ENCODE results near the gene OR5AS1.
"Not testable (repeated sequence)": the region's sequence is repeated elsewhere in the genome, so short reads cannot be mapped to it uniquely, and the experiment has no call there.

The OR5AS1 gene

DNA sequence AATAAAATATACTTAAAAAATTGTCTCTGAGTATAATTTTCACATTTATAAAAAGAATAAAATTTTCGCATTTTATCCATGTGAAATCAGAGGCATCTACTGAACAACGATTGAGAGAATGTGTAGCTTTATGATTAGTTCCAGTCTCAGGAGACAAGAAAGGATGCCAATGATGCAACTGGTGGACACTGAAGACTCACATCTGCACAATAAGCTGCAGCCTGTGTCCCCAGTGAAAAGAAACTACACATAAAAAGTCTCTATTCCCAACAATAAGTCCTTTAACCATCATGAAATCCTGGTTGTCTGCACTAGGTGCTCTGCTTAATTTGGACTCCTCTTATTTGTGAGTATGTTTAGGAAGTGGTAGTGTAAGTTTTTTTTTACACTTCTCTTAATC lies 22.0 kb downstream of the OR5AS1 start:
- Histone ChIP-seq H3K4me1 (ENCODE audit: insufficient read depth, low read length, poor library complexity, severe bottlenecking) (no peaks in the 10 kb centered on the region), H4K20me1 (ENCODE audit: insufficient read depth, low read length, poor library complexity, severe bottlenecking) (no peaks in the 10 kb centered on the region), H3F3A (ENCODE audit: low read depth) (no peaks in the 10 kb centered on the region), H3K9me2 (replicated peaks; ENCODE audit: low read depth, low read length) (no peaks in the 10 kb centered on the region), H3K36me3 (ENCODE audit: insufficient read depth, low read length) (no peaks in the 10 kb centered on the region), H3K9me3 (ENCODE audit: insufficient read depth, low read depth, low read length) (no peaks in the 10 kb centered on the region), H3K4me3 (ENCODE audit: low read length, poor library complexity, severe bottlenecking) (no peak overlapping the region), H3K9ac (ENCODE audit: low read depth, low read length, poor library complexity, severe bottlenecking) (no peak overlapping the region), H3K27me3 (ENCODE audit: insufficient read depth, low read length, poor library complexity, severe bottlenecking) (no peaks in the 10 kb centered on the region), H3K79me2 (ENCODE audit: insufficient read depth, low read length) (no peaks in the 10 kb centered on the region), H2AFZ (ENCODE audit: low read length) (no peak overlapping the region), H3K4me2 (ENCODE audit: low read depth, low read length, poor library complexity, severe bottlenecking) (no peak overlapping the region)
- TF ChIP-seq EZH2phosphoT487 (IDR thresholded peaks at IDR 0.05; ENCODE audit: borderline replicate concordance), result no peak
- TF ChIP-seq, protein P1, sequence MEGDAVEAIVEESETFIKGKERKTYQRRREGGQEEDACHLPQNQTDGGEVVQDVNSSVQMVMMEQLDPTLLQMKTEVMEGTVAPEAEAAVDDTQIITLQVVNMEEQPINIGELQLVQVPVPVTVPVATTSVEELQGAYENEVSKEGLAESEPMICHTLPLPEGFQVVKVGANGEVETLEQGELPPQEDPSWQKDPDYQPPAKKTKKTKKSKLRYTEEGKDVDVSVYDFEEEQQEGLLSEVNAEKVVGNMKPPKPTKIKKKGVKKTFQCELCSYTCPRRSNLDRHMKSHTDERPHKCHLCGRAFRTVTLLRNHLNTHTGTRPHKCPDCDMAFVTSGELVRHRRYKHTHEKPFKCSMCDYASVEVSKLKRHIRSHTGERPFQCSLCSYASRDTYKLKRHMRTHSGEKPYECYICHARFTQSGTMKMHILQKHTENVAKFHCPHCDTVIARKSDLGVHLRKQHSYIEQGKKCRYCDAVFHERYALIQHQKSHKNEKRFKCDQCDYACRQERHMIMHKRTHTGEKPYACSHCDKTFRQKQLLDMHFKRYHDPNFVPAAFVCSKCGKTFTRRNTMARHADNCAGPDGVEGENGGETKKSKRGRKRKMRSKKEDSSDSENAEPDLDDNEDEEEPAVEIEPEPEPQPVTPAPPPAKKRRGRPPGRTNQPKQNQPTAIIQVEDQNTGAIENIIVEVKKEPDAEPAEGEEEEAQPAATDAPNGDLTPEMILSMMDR (conservative IDR thresholded peaks at IDR 0.05; ENCODE audit: low read length), result no peak

DNA sequence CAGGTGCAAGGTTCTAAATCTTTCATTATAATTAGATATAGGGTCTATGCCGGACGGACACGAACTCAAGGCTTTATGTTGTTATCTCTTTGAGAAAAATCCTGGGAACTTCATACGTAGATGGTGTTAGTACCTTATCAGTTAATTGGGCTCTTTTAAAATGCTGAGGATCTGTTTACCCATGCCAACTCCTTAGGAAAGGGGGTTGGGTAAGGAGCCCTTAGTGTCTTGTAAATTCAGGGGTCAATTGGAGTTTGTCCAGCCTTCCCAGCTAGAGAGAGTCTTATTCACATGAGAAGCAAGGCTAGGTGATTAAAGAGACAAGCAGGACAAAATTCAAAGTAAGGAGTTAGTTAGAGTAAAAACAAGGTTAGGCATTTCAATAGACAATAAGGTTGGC lies 28.9 kb downstream of the OR5AS1 start:
- not testable (repeated sequence) for H3K27me3 ChIP-seq (ENCODE audit: insufficient read depth, low read length, poor library complexity, severe bottlenecking)

DNA sequence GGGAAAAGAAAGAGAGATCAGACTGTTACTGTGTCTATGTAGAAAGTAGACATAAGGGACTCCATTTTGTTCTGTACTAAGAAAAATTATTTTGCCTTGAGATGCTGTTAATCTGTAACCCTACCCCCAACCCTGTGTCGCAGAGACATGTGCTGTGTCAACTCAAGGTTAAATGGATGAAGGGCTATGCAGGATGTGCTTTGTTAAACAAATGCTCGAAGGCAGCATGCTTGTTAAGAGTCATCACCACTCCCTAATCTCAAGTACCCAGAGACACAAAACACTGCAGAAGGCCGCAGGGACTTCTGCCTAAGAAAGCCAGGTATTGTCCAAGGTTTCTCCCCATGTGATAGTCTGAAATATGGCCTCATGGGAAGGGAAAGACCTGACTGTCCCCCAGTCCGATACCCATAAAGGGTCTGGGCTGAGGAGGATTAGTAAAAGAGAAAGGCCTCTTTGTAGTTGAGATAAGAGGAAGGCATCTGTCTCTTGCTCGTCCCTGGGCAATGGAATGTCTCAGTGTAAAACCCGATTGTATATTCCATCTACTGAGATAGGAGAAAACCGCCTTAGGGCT lies 30.3 kb downstream of the OR5AS1 start:
- H3K36me3 ChIP-seq (ENCODE audit: insufficient read depth, low read length); H2AFZ ChIP-seq (ENCODE audit: low read length); H3K9me3 ChIP-seq (ENCODE audit: insufficient read depth, low read depth, low read length); H3K4me1 ChIP-seq (ENCODE audit: insufficient read depth, low read length, poor library complexity, severe bottlenecking); H3K4me3 ChIP-seq (ENCODE audit: low read length, poor library complexity, severe bottlenecking); H3K4me2 ChIP-seq (ENCODE audit: low read depth, low read length, poor library complexity, severe bottlenecking); H3K9me2 ChIP-seq (replicated peaks; ENCODE audit: low read depth, low read length); H3K27me3 ChIP-seq (ENCODE audit: insufficient read depth, low read length, poor library complexity, severe bottlenecking); H3F3A ChIP-seq (ENCODE audit: low read depth); H3K79me2 ChIP-seq (ENCODE audit: insufficient read depth, low read length); H3K9ac ChIP-seq (ENCODE audit: low read depth, low read length, poor library complexity, severe bottlenecking); H4K20me1 ChIP-seq (ENCODE audit: insufficient read depth, low read length, poor library complexity, severe bottlenecking): not testable (repeated sequence)

More for the DNA sequence above, 28.9 kb downstream of the OR5AS1 start:
- not testable (repeated sequence) for H4K20me1 ChIP-seq (ENCODE audit: insufficient read depth, low read length, poor library complexity, severe bottlenecking); H3K9ac ChIP-seq (ENCODE audit: low read depth, low read length, poor library complexity, severe bottlenecking); H3F3A ChIP-seq (ENCODE audit: low read depth); H3K4me1 ChIP-seq (ENCODE audit: insufficient read depth, low read length, poor library complexity, severe bottlenecking); H3K36me3 ChIP-seq (ENCODE audit: insufficient read depth, low read length); H3K9me2 ChIP-seq (replicated peaks; ENCODE audit: low read depth, low read length); H3K4me3 ChIP-seq (ENCODE audit: low read length, poor library complexity, severe bottlenecking); H3K79me2 ChIP-seq (ENCODE audit: insufficient read depth, low read length); H2AFZ ChIP-seq (ENCODE audit: low read length); H3K9me3 ChIP-seq (ENCODE audit: insufficient read depth, low read depth, low read length); H3K4me2 ChIP-seq (ENCODE audit: low read depth, low read length, poor library complexity, severe bottlenecking)

DNA sequence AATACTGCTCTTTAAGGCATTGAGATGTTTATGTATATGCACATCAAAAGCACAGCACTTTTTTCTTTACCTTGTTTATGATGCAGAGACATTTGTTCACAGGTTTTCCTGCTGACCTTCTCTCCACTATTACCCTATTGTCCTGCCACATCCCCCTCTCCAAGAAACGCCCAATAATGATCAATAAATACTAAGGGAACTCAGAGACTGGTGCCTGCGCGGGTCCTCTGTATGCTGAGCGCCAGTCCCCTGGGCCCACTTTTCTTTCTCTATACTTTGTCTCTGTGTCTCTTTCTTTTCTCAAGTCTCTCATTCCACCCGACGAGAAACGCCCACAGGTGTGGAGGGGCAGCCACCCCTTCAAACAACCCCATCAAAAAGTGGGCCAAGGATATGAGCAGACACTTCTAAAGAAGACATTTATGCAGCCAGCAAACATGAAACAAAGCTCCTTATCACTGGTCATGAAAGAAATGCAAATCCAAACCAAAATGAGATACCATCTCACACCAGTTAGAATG lies 30.9 kb downstream of the OR5AS1 start:
- not testable (repeated sequence) for H4K20me1 ChIP-seq (ENCODE audit: insufficient read depth, low read length, poor library complexity, severe bottlenecking); H3K9me2 ChIP-seq (replicated peaks; ENCODE audit: low read depth, low read length); H3K79me2 ChIP-seq (ENCODE audit: insufficient read depth, low read length); H3K36me3 ChIP-seq (ENCODE audit: insufficient read depth, low read length); H3K9me3 ChIP-seq (ENCODE audit: insufficient read depth, low read depth, low read length); H3K9ac ChIP-seq (ENCODE audit: low read depth, low read length, poor library complexity, severe bottlenecking); H2AFZ ChIP-seq (ENCODE audit: low read length); H3K27me3 ChIP-seq (ENCODE audit: insufficient read depth, low read length, poor library complexity, severe bottlenecking); H3K4me2 ChIP-seq (ENCODE audit: low read depth, low read length, poor library complexity, severe bottlenecking); H3K4me1 ChIP-seq (ENCODE audit: insufficient read depth, low read length, poor library complexity, severe bottlenecking); H3F3A ChIP-seq (ENCODE audit: low read depth); H3K4me3 ChIP-seq (ENCODE audit: low read length, poor library complexity, severe bottlenecking)

Measured in Loucy (cell line).